Hepatocyte (in vitro differentiated cells): Measurements from ENCODE around the gene STAP2. TPM values are rescaled to one million over a fixed set of nuclear protein-coding genes. Genes with fewer than 3 reads are reported as not detected.

Experiments used
- DNase-seq: peaks from one replicate; pipeline ENCODE4 v3.0.0-alpha.2; 2016; ENCODE audit warnings: low spot score
- H2AFZ ChIP-seq: fragments of 200-600 bp; sonication (generic); 2 replicates; pipeline ENCODE4 v1.6.0; 2016; ENCODE audit warnings: antibody characterized with exemption, mild to moderate bottlenecking
- H3K27ac ChIP-seq: fragments of 200-600 bp; sonication (generic); 2 replicates; pipeline ENCODE4 v1.5.1; 2016; ENCODE audit warnings: mild to moderate bottlenecking
- H3K27me3 ChIP-seq: fragments of 200-600 bp; sonication (generic); 2 replicates; pipeline ENCODE4 v1.6.1; 2016
- H3K36me3 ChIP-seq: fragments of 200-600 bp; sonication (generic); replicated peaks from 2 replicates; pipeline ENCODE4 v1.5.1; 2016; ENCODE audit warnings: low read depth; ENCODE audit not compliant: insufficient read depth
- H3K4me1 ChIP-seq: fragments of 200-600 bp; sonication (generic); 2 replicates; pipeline ENCODE4 v1.5.1; 2016; ENCODE audit warnings: mild to moderate bottlenecking, moderate library complexity; ENCODE audit not compliant: insufficient read depth
- H3K4me2 ChIP-seq: fragments of 200-600 bp; sonication (generic); 2 replicates; pipeline ENCODE4 v1.6.0; 2016
- H3K4me3 ChIP-seq: fragments of 200-600 bp; sonication (generic); 2 replicates; pipeline ENCODE4 v1.5.1; 2016; ENCODE audit warnings: mild to moderate bottlenecking
- H3K79me2 ChIP-seq: fragments of 200-600 bp; sonication (generic); 2 replicates; pipeline ENCODE4 v1.6.0; 2017; ENCODE audit warnings: mild to moderate bottlenecking
- H3K9me2 ChIP-seq: fragments of 200-600 bp; sonication (generic); replicated peaks from 2 replicates; pipeline ENCODE4 v1.6.0; 2017; ENCODE audit warnings: mild to moderate bottlenecking; ENCODE audit not compliant: insufficient read depth
- H3K9me3 ChIP-seq: fragments of 200-600 bp; sonication (generic); 2 replicates; pipeline ENCODE4 v1.5.1; 2016; ENCODE audit warnings: low read depth, mild to moderate bottlenecking
- H4K20me1 ChIP-seq: fragments of 200-600 bp; sonication (generic); 2 replicates; pipeline ENCODE4 v1.6.0; 2016; ENCODE audit warnings: mild to moderate bottlenecking; ENCODE audit not compliant: insufficient read depth, poor library complexity, severe bottlenecking
- CTCF ChIP-seq: fragments of 200-600 bp; sonication (generic); IDR thresholded peaks from 2 replicates; pipeline ENCODE4 v1.5.1; 2016; ENCODE audit warnings: antibody characterized with exemption, mild to moderate bottlenecking; ENCODE audit not compliant: poor library complexity
- EZH2 ChIP-seq: fragments of 200-600 bp; sonication (generic); IDR thresholded peaks from 2 replicates; pipeline ENCODE4 v1.6.1; 2016; ENCODE audit warnings: antibody characterized with exemption, mild to moderate bottlenecking, borderline replicate concordance
- EZH2phosphoT487 ChIP-seq: fragments of 200-600 bp; sonication (generic); IDR thresholded peaks from one replicate; pipeline ENCODE4 v1.6.1; 2018; ENCODE audit warnings: antibody characterized with exemption, mild to moderate bottlenecking, low read depth, moderate library complexity; ENCODE audit not compliant: unreplicated experiment, severe bottlenecking
- WGBS: methylation state at CpG from one replicate; pipeline ENCODE4 v1.1.6; 2016; ENCODE audit warnings: low lambda C conversion rate; ENCODE audit errors: missing lambda C conversion rate; 5-methylcytosine and 5-hydroxymethylcytosine counted together
- polyA plus RNA-seq: library from polyadenylated mRNA; unstranded; fragments of >200 nt; fragmentation: Nextera tagmentation; extraction: Ambion mirVana; gene quantifications from 2 replicates; pipeline ENCODE4 v1.2.1, GENCODE V29; 2016
- total RNA-seq: library from RNA; depleted of rRNA; stranded (reverse); fragments of >200 nt; gene quantifications from 2 replicates; pipeline ENCODE4 v1.2.3, GENCODE V29; 2014

Gene STAP2
- total and polyA plus RNA-seq, 2 experiments from 2014 or later, result 28.1 to 34.4 TPM

GRCh38 chr19:4370418-4371041 is 31.9 kb upstream of the STAP2 start:
- Histone ChIP-seq H3K36me3 (no peaks in the 10 kb centered on the region), H3K9me2 (no peaks in the 10 kb centered on the region), H3K27ac (peak overlapping the region; percentile 51), H3K4me1 (peaks cover 46% of the 10 kb centered on the region), H3K4me3 (no peak overlapping the region), H3K79me2 (peaks cover 84% of the 10 kb centered on the region), H3K27me3 (no peaks in the 10 kb centered on the region), H3K9me3 (no peaks in the 10 kb centered on the region), H2AFZ (no peak overlapping the region), H4K20me1 (peaks cover 24% of the 10 kb centered on the region), H3K4me2 (no peak overlapping the region)
- 97% methylated on average over 13 of the region's 15 CpGs for WGBS
- TF ChIP-seq CTCF (no peak), EZH2phosphoT487 (no peak), EZH2 (no peak)
- no peak for DNase-seq

GRCh38 chr19:4369888-4370260 is 31.2 kb upstream of the STAP2 start:
- no peaks in the 10 kb centered on the region for H3K36me3 ChIP-seq
- no peaks in the 10 kb centered on the region for H3K9me3 ChIP-seq
- H3K4me3 ChIP-seq, result no peak overlapping the region
- peak overlapping the region; percentile 37 for H3K4me2 ChIP-seq
- DNase-seq, result no peak
- H4K20me1 ChIP-seq, result peaks cover 23% of the 10 kb centered on the region
- WGBS, result 71% methylated on average over 21 of the region's 21 CpGs
- H2AFZ ChIP-seq, result no peak overlapping the region
- H3K27me3 ChIP-seq, result no peaks in the 10 kb centered on the region
- H3K27ac ChIP-seq, result peak overlapping the region; percentile 81
- peaks cover 80% of the 10 kb centered on the region for H3K79me2 ChIP-seq
- H3K4me1 ChIP-seq, result peaks cover 39% of the 10 kb centered on the region
- H3K9me2 ChIP-seq, result no peaks in the 10 kb centered on the region
- TF ChIP-seq CTCF, result peak; percentile 30
- TF ChIP-seq EZH2phosphoT487, result no peak
- no peak for TF ChIP-seq EZH2

- peak overlapping the region; percentile 81 for H3K27ac ChIP-seq
- H3K4me3 ChIP-seq, result no peak overlapping the region
- TF ChIP-seq CTCF (no peak), EZH2 (no peak), EZH2phosphoT487 (no peak)
- no peak for DNase-seq
- no peaks in the 10 kb centered on the region for H3K9me3 ChIP-seq
- no peaks in the 10 kb centered on the region for H3K9me2 ChIP-seq
- no peaks in the 10 kb centered on the region for H3K27me3 ChIP-seq
- peaks cover 18% of the 10 kb centered on the region for H4K20me1 ChIP-seq
- H3K36me3 ChIP-seq, result no peaks in the 10 kb centered on the region
- no peak overlapping the region for H2AFZ ChIP-seq
- 73% methylated on average over 25 of the region's 25 CpGs for WGBS
- H3K4me1 ChIP-seq, result peaks cover 33% of the 10 kb centered on the region
- peaks cover 77% of the 10 kb centered on the region for H3K79me2 ChIP-seq
- peak overlapping the region; percentile 37 for H3K4me2 ChIP-seq
Observed at GRCh38 chr19:4369109-4369887, 30.7 kb upstream of the STAP2 start.
